IMR-90 (cell line): ENCODE measurements around the gene SNRPA1.

Source experiments
- BHLHE40 ChIP-seq: fragments of 150-350 bp; IDR thresholded peaks from 2 replicates; pipeline ENCODE4 v1.6.1; 2016; ENCODE audit warnings: mild to moderate bottlenecking, low read depth, low read length
- CEBPB ChIP-seq: IDR thresholded peaks from 2 replicates; pipeline ENCODE4 v1.6.1; 2012; ENCODE audit warnings: low read depth, low read length, improper control_type of control experiment
- FOS ChIP-seq: fragments of 150-350 bp; IDR thresholded peaks from 2 replicates; pipeline ENCODE4 v1.6.1; 2016; ENCODE audit warnings: low read depth, low read length
- MAFK ChIP-seq: IDR thresholded peaks from 2 replicates; pipeline ENCODE4 v1.6.1; 2012; ENCODE audit warnings: low read depth, low read length, improper control_type of control experiment
- MXI1 ChIP-seq: IDR thresholded peaks from 2 replicates; pipeline ENCODE4 v1.6.1; 2012; ENCODE audit warnings: low read depth, mild to moderate bottlenecking, low read length, moderate library complexity, borderline replicate concordance
- POLR2A ChIP-seq: IDR thresholded peaks from 2 replicates; pipeline ENCODE4 v1.6.1; 2012; ENCODE audit warnings: mild to moderate bottlenecking, low read depth, low read length
- RAD21 ChIP-seq: IDR thresholded peaks from 2 replicates; pipeline ENCODE4 v1.6.1; 2012; ENCODE audit warnings: low read length, improper control_type of control experiment
- RCOR1 ChIP-seq: IDR thresholded peaks from 2 replicates; pipeline ENCODE4 v1.6.1; 2012; ENCODE audit warnings: mild to moderate bottlenecking, low read length, improper control_type of control experiment; ENCODE audit not compliant: insufficient replicate concordance
- RFX5 ChIP-seq: IDR thresholded peaks from 2 replicates; pipeline ENCODE4 v1.8.0; 2012; ENCODE audit warnings: low read depth, mild to moderate bottlenecking, low read length, moderate library complexity
- SMC3 ChIP-seq: fragments of 150-350 bp; IDR thresholded peaks from 2 replicates; pipeline ENCODE4 v1.6.1; 2016; ENCODE audit warnings: low read depth, mild to moderate bottlenecking, antibody characterized with exemption, low read length, moderate library complexity
- TF ChIP-seq, protein P1 (sequence below): conservative IDR thresholded peaks from 2 replicates; pipeline ENCODE4 v1.5.1; 2012; ENCODE audit warnings: mild to moderate bottlenecking, low read depth, low read length, improper control_type of control experiment
- TF ChIP-seq, protein P2 (sequence below): fragments of 150-350 bp; IDR thresholded peaks from 2 replicates; pipeline ENCODE4 v1.6.1; 2017; ENCODE audit warnings: mild to moderate bottlenecking, antibody characterized with exemption, low read length, low read depth

DNA sequence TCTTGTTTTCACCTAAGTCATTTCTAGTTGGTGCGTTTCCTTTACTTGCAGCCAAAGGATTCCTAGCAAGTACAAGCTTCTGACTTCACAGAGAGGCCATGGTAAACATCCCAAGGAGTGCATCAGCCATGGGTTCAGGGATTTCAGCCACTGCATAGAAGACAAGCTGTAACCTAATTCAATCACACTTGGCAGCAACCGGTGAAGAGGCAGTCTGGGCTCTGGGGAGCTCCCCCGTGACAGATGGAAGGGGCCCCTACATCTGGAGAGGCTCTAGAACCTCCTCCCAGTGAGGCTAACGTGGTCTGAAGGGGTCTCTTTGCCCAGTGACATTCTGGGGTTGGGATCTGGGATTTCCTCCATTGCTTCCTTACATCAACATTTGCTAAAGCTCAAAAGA, 8.4 kb upstream of the SNRPA1 start:
- TF ChIP-seq, protein P1, sequence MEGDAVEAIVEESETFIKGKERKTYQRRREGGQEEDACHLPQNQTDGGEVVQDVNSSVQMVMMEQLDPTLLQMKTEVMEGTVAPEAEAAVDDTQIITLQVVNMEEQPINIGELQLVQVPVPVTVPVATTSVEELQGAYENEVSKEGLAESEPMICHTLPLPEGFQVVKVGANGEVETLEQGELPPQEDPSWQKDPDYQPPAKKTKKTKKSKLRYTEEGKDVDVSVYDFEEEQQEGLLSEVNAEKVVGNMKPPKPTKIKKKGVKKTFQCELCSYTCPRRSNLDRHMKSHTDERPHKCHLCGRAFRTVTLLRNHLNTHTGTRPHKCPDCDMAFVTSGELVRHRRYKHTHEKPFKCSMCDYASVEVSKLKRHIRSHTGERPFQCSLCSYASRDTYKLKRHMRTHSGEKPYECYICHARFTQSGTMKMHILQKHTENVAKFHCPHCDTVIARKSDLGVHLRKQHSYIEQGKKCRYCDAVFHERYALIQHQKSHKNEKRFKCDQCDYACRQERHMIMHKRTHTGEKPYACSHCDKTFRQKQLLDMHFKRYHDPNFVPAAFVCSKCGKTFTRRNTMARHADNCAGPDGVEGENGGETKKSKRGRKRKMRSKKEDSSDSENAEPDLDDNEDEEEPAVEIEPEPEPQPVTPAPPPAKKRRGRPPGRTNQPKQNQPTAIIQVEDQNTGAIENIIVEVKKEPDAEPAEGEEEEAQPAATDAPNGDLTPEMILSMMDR = no peak
- TF ChIP-seq, protein P2, sequence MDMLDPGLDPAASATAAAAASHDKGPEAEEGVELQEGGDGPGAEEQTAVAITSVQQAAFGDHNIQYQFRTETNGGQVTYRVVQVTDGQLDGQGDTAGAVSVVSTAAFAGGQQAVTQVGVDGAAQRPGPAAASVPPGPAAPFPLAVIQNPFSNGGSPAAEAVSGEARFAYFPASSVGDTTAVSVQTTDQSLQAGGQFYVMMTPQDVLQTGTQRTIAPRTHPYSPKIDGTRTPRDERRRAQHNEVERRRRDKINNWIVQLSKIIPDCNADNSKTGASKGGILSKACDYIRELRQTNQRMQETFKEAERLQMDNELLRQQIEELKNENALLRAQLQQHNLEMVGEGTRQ = no peak
- TF ChIP-seq CEBPB = no peak
- TF ChIP-seq POLR2A = no peak
- no peak for TF ChIP-seq BHLHE40
- no peak for TF ChIP-seq FOS
- TF ChIP-seq RAD21 = no peak
- no peak for TF ChIP-seq MXI1
- no peak for TF ChIP-seq SMC3
- no peak for TF ChIP-seq RFX5
- TF ChIP-seq MAFK = no peak
- no peak for TF ChIP-seq RCOR1
